Chondrocyte (in vitro differentiated cells): ENCODE measurements around the gene GET3. TPM values are rescaled to one million over a fixed set of nuclear protein-coding genes. Genes with fewer than 3 reads are reported as not detected.

ENCODE experiments used
- DNase-seq: peaks from one replicate; pipeline ENCODE4 v3.0.0; 2021; ENCODE audit warnings: mixed read lengths, low spot score
- H3K27ac Mint-ChIP-seq: one replicate; pipeline ENCODE4 v1.8.0; 2021; ENCODE audit warnings: mild to moderate bottlenecking, moderate library complexity, mixed read lengths; ENCODE audit not compliant: unreplicated experiment
- H3K27me3 Mint-ChIP-seq: 2 replicates; pipeline ENCODE4 v1.8.0; 2021; ENCODE audit warnings: low read depth, mixed read lengths
- H3K36me3 Mint-ChIP-seq: 2 replicates; pipeline ENCODE4 v1.8.0; 2021; ENCODE audit warnings: low read depth, mixed read lengths
- H3K4me1 Mint-ChIP-seq: 2 replicates; pipeline ENCODE4 v1.8.0; 2021; ENCODE audit warnings: low read depth, mild to moderate bottlenecking, mixed read lengths
- H3K4me3 Mint-ChIP-seq: one replicate; pipeline ENCODE4 v1.8.0; 2021; ENCODE audit warnings: mild to moderate bottlenecking, moderate library complexity, mixed read lengths; ENCODE audit not compliant: unreplicated experiment
- H3K9me3 Mint-ChIP-seq: 2 replicates; pipeline ENCODE4 v1.8.0; 2021; ENCODE audit warnings: low read depth, mixed read lengths
- CTCF ChIP-seq: fragments of 200-600 bp; sonication (generic); IDR thresholded peaks from 2 replicates; pipeline ENCODE4 v1.5.0; 2021; ENCODE audit warnings: antibody characterized with exemption, mild to moderate bottlenecking, moderate library complexity
- total RNA-seq: library from RNA; stranded (reverse); gene quantifications from 3 replicates; pipeline ENCODE4 v1.2.1, GENCODE V29; 2021

The GET3 gene
- total RNA-seq, 1 donor from 2014 or later, result 48.8 TPM

GRCh38 chr19:12715929-12716328, 21.4 kb upstream of the GET3 start:
- peaks cover 14% of the 10 kb centered on the region for H3K4me1 Mint-ChIP-seq
- TF ChIP-seq CTCF, result no peak
- H3K9me3 Mint-ChIP-seq, result no peaks in the 10 kb centered on the region
- no peak overlapping the region for H3K27ac Mint-ChIP-seq
- DNase-seq, result no peak
- H3K27me3 Mint-ChIP-seq, result no peaks in the 10 kb centered on the region
- no peak overlapping the region for H3K4me3 Mint-ChIP-seq
- peaks cover 23% of the 10 kb centered on the region for H3K36me3 Mint-ChIP-seq

- Mint-ChIP-seq H3K27ac (peak overlapping the region; percentile 85), H3K9me3 (no peaks in the 10 kb centered on the region), H3K36me3 (peaks cover 8% of the 10 kb centered on the region), H3K4me3 (peak overlapping the region; percentile 75), H3K4me1 (peaks cover 39% of the 10 kb centered on the region), H3K27me3 (no peaks in the 10 kb centered on the region)
- TF ChIP-seq CTCF, result no peak
- no peak for DNase-seq
Observed at GRCh38 chr19:12720296-12720695, 17.0 kb upstream of the GET3 start.

GRCh38 chr19:12720851-12721655, 16.2 kb upstream of the GET3 start:
- no peak for TF ChIP-seq CTCF
- no peaks in the 10 kb centered on the region for H3K9me3 Mint-ChIP-seq
- peak overlapping the region; percentile 98 for H3K27ac Mint-ChIP-seq
- H3K27me3 Mint-ChIP-seq, result no peaks in the 10 kb centered on the region
- no peak for DNase-seq
- H3K4me3 Mint-ChIP-seq, result peak overlapping the region; percentile 97
- H3K36me3 Mint-ChIP-seq, result peaks cover 8% of the 10 kb centered on the region
- peaks cover 39% of the 10 kb centered on the region for H3K4me1 Mint-ChIP-seq

- H3K27me3 Mint-ChIP-seq, result no peaks in the 10 kb centered on the region
- peak overlapping the region; percentile 97 for H3K4me3 Mint-ChIP-seq
- H3K4me1 Mint-ChIP-seq, result peaks cover 39% of the 10 kb centered on the region
- no peak for TF ChIP-seq CTCF
- no peaks in the 10 kb centered on the region for H3K9me3 Mint-ChIP-seq
- DNase-seq, result no peak
- H3K27ac Mint-ChIP-seq, result peak overlapping the region; percentile 98
- H3K36me3 Mint-ChIP-seq, result peaks cover 5% of the 10 kb centered on the region
Observed at GRCh38 chr19:12721656-12722565, 15.4 kb upstream of the GET3 start.
